Upper lobe of left lung (tissue), 4 donors: ENCODE measurements around the gene NCF4.

Experiments
- POLR2A ChIP-seq, 4 donors: fragments of 450-650 bp; IDR thresholded peaks; one replicate each; pipeline ENCODE4 v1.5.1; 2016 to 2017; ENCODE audit warnings: antibody characterized with exemption in 4 of 4, mild to moderate bottlenecking in 2 of 4
- POLR2AphosphoS5 ChIP-seq, 2 donors: sonication (generic); formaldehyde crosslinking; IDR thresholded peaks; one replicate each; pipeline ENCODE4 v1.5.1; 2017; ENCODE audit warnings: antibody characterized with exemption in 2 of 2
- TF ChIP-seq, protein P1 (sequence below), 6 experiments: fragments of 450-650 bp in 4 of 6; fragments of 200-600 bp in 2 of 6; sonication (generic) in 2 of 6; IDR thresholded peaks; one replicate each; pipeline ENCODE4 v1.5.1; 2016 to 2019; ENCODE audit warnings: antibody characterized with exemption in 6 of 6

- TF ChIP-seq POLR2A (IDR thresholded peaks at IDR 0.05) (no peak), POLR2AphosphoS5 (IDR thresholded peaks at IDR 0.05) (no peak)
- TF ChIP-seq, protein P1, sequence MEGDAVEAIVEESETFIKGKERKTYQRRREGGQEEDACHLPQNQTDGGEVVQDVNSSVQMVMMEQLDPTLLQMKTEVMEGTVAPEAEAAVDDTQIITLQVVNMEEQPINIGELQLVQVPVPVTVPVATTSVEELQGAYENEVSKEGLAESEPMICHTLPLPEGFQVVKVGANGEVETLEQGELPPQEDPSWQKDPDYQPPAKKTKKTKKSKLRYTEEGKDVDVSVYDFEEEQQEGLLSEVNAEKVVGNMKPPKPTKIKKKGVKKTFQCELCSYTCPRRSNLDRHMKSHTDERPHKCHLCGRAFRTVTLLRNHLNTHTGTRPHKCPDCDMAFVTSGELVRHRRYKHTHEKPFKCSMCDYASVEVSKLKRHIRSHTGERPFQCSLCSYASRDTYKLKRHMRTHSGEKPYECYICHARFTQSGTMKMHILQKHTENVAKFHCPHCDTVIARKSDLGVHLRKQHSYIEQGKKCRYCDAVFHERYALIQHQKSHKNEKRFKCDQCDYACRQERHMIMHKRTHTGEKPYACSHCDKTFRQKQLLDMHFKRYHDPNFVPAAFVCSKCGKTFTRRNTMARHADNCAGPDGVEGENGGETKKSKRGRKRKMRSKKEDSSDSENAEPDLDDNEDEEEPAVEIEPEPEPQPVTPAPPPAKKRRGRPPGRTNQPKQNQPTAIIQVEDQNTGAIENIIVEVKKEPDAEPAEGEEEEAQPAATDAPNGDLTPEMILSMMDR (IDR thresholded peaks at IDR 0.05) = no peak
These were observed 63.4 kb downstream of the NCF4 start for GRCh38 chr22:36924151-36924698.
